H9 (cell line): ENCODE data around the gene MGST2. TPM values are rescaled to one million over a fixed set of nuclear protein-coding genes. Genes with fewer than 3 reads are reported as not detected.
A peak's percentile ranks its signal among the peaks of the same experiment; 100 is the strongest.

ENCODE experiments used
- DNase-seq: peaks from one replicate; pipeline ENCODE4 v3.0.0-alpha.2; 2017
- H2AFZ ChIP-seq: one replicate; pipeline ENCODE4 v1.6.1; 2013; ENCODE audit warnings: mild to moderate bottlenecking, low read length, control low read depth, moderate library complexity
- H2AK5ac ChIP-seq: 2 replicates; pipeline ENCODE4 v1.6.1; 2013; ENCODE audit warnings: low read length, control low read depth, mixed read lengths; ENCODE audit not compliant: insufficient read length
- H2BK120ac ChIP-seq: one replicate; pipeline ENCODE4 v1.6.1; 2013; ENCODE audit warnings: low read depth, mild to moderate bottlenecking, low read length, control low read depth, inconsistent platforms; ENCODE audit not compliant: poor library complexity, severe bottlenecking
- H2BK12ac ChIP-seq: 2 replicates; pipeline ENCODE4 v1.6.1; 2013; ENCODE audit warnings: low read length, control low read depth, mixed read lengths, low read depth; ENCODE audit not compliant: insufficient read length
- H2BK15ac ChIP-seq: 2 replicates; pipeline ENCODE4 v1.6.1; 2013; ENCODE audit warnings: low read depth, low read length, control low read depth
- H2BK20ac ChIP-seq: one replicate; pipeline ENCODE4 v1.6.1; 2013; ENCODE audit warnings: low read depth, mild to moderate bottlenecking, low read length, control low read depth, inconsistent platforms; ENCODE audit not compliant: poor library complexity, severe bottlenecking
- H2BK5ac ChIP-seq: 2 replicates; pipeline ENCODE4 v1.6.1; 2013; ENCODE audit warnings: low read length, control low read depth, mixed read lengths; ENCODE audit not compliant: insufficient read length
- H3K14ac ChIP-seq: 2 replicates; pipeline ENCODE4 v1.6.1; 2013; ENCODE audit warnings: low read length, control low read depth; ENCODE audit not compliant: insufficient read depth
- H3K18ac ChIP-seq: 2 replicates; pipeline ENCODE4 v1.6.1; 2013; ENCODE audit warnings: low read depth, mild to moderate bottlenecking, mixed read lengths, low read length, control low read depth; ENCODE audit not compliant: insufficient read length
- H3K23ac ChIP-seq: 2 replicates; pipeline ENCODE4 v1.6.1; 2013; ENCODE audit warnings: low read length, control low read depth, mixed read lengths, low read depth; ENCODE audit not compliant: insufficient read length
- H3K23me2 ChIP-seq: 2 replicates; pipeline ENCODE4 v1.6.1; 2013; ENCODE audit warnings: low read depth, mild to moderate bottlenecking, mixed read lengths, low read length, control low read depth; ENCODE audit not compliant: insufficient read length, poor library complexity, severe bottlenecking
- H3K27ac ChIP-seq: 2 replicates; pipeline ENCODE4 v1.5.1; 2013; ENCODE audit warnings: low read length, control low read depth, mixed read lengths, low read depth; ENCODE audit not compliant: insufficient read length
- H3K27me3 ChIP-seq: 2 replicates; pipeline ENCODE4 v1.6.1; 2013; ENCODE audit warnings: low read length, control low read depth, inconsistent platforms; ENCODE audit not compliant: insufficient read depth
- H3K4ac ChIP-seq: 2 replicates; pipeline ENCODE4 v1.6.1; 2013; ENCODE audit warnings: low read depth, mild to moderate bottlenecking, control low read depth, inconsistent platforms, low read length, moderate library complexity
- H3K4me1 ChIP-seq: 2 replicates; pipeline ENCODE4 v1.6.1; 2013; ENCODE audit warnings: low read length, control low read depth, inconsistent platforms; ENCODE audit not compliant: insufficient read depth
- H3K4me2 ChIP-seq: 2 replicates; pipeline ENCODE4 v1.6.1; 2013; ENCODE audit warnings: low read length, control low read depth, mixed read lengths; ENCODE audit not compliant: insufficient read length, insufficient read depth
- H3K56ac ChIP-seq: 2 replicates; pipeline ENCODE4 v1.6.1; 2013; ENCODE audit warnings: low read depth, mild to moderate bottlenecking, mixed read lengths, low read length, control low read depth; ENCODE audit not compliant: insufficient read length
- H3K79me1 ChIP-seq: 2 replicates; pipeline ENCODE4 v1.6.1; 2013; ENCODE audit warnings: low read depth, mild to moderate bottlenecking, moderate library complexity, low read length, control low read depth, inconsistent platforms; ENCODE audit not compliant: insufficient read depth, poor library complexity, severe bottlenecking
- H3K79me2 ChIP-seq: 2 replicates; pipeline ENCODE4 v1.6.1; 2013; ENCODE audit warnings: low read length, control low read depth, inconsistent platforms; ENCODE audit not compliant: insufficient read depth
- H3K9ac ChIP-seq: 2 replicates; pipeline ENCODE4 v1.6.1; 2013; ENCODE audit warnings: low read length, control low read depth, mixed read lengths; ENCODE audit not compliant: insufficient read length; ENCODE audit errors: extremely low read depth
- H3K9me3 ChIP-seq: one replicate; pipeline ENCODE4 v1.6.1; 2013; ENCODE audit warnings: low read depth, low read length, inconsistent platforms; ENCODE audit not compliant: control insufficient read depth
- H3T11ph ChIP-seq: one replicate; pipeline ENCODE4 v1.6.1; 2013; ENCODE audit warnings: mild to moderate bottlenecking, low read length, control low read depth, inconsistent platforms
- H4K20me1 ChIP-seq: one replicate; pipeline ENCODE4 v1.6.1; 2013; ENCODE audit not compliant: control insufficient read depth, insufficient read length, insufficient read depth
- H4K5ac ChIP-seq: 2 replicates; pipeline ENCODE4 v1.6.1; 2013; ENCODE audit warnings: low read depth, mild to moderate bottlenecking, mixed read lengths, low read length, control low read depth; ENCODE audit not compliant: insufficient read length
- H4K8ac ChIP-seq: replicated peaks from 2 replicates; pipeline ENCODE4 v1.6.1; 2013; ENCODE audit warnings: low read length, control low read depth, mixed read lengths, low read depth; ENCODE audit not compliant: insufficient read length
- H4K91ac ChIP-seq: 2 replicates; pipeline ENCODE4 v1.6.1; 2013; ENCODE audit warnings: low read depth, mild to moderate bottlenecking, moderate library complexity, mixed read lengths, low read length, control low read depth; ENCODE audit not compliant: insufficient read length
- H3K27ac Mint-ChIP-seq, 3 experiments: 2 replicates in 2 of 3; 3 replicates in 1 of 3; pipeline ENCODE4 v1.8.0; 2020 to 2021; ENCODE audit warnings: mixed read lengths in 3 of 3, mild to moderate bottlenecking in 1 of 3, moderate library complexity in 1 of 3
- H3K27me3 Mint-ChIP-seq: 2 replicates; pipeline ENCODE4 v1.8.0; 2021; ENCODE audit warnings: low read depth, mild to moderate bottlenecking, moderate library complexity, mixed read lengths
- H3K36me3 Mint-ChIP-seq, 3 experiments: 2 replicates in 2 of 3; 3 replicates in 1 of 3; pipeline ENCODE4 v1.8.0; 2020 to 2021; ENCODE audit warnings: low read depth in 3 of 3, mixed read lengths in 3 of 3; ENCODE audit not compliant: insufficient read depth in 1 of 3
- H3K4me1 Mint-ChIP-seq, 2 experiments: 2 replicates each; pipeline ENCODE4 v1.8.0; 2020; ENCODE audit warnings: mixed read lengths in 2 of 2
- H3K4me3 Mint-ChIP-seq, 2 experiments: 2 replicates in 1 of 2; 3 replicates in 1 of 2; pipeline ENCODE4 v1.8.0; 2020 to 2021; ENCODE audit warnings: mild to moderate bottlenecking in 2 of 2, mixed read lengths in 2 of 2, moderate library complexity in 1 of 2
- H3K9me3 Mint-ChIP-seq, 2 experiments: 2 replicates in 1 of 2; 3 replicates in 1 of 2; pipeline ENCODE4 v1.8.0; 2020; ENCODE audit warnings: mild to moderate bottlenecking in 2 of 2, mixed read lengths in 2 of 2, moderate library complexity in 1 of 2
- CTCF ChIP-seq: fragments of 200-600 bp; sonication (generic); conservative IDR thresholded peaks from 3 replicates; pipeline ENCODE4 v1.8.0; 2021; ENCODE audit warnings: antibody characterized with exemption, mild to moderate bottlenecking
- WGBS: extraction: QIAGEN DNeasy Blood & Tissue Kit; methylation state at CpG from one replicate; pipeline ENCODE4 v1.1.7; 2013; ENCODE audit warnings: missing lambda C conversion rate, low lambda C conversion rate, mixed read lengths; ENCODE audit not compliant: insufficient read length; ENCODE audit errors: extremely low coverage; 5-methylcytosine and 5-hydroxymethylcytosine counted together
- total RNA-seq: library from RNA; stranded (reverse); gene quantifications from 2 replicates; pipeline ENCODE4 v1.2.1, GENCODE V29; 2021

MGST2 gene
- total RNA-seq, 1 experiment from 2014 or later = 6.4 TPM

- H3K9me3 Mint-ChIP-seq = peaks cover 5 to 6% of the 10 kb centered on the region in 2 experiments; a peak in 4 of 5 replicates
- Histone ChIP-seq H3K14ac (no peak overlapping the region), H3K4me2 (peak overlapping the region; percentile 63), H3K79me1 (no peaks in the 10 kb centered on the region), H2BK5ac (no peak overlapping the region), H3K27me3 (peaks cover 5% of the 10 kb centered on the region; the same call in 1 of the 2 replicates), H4K91ac (no peak overlapping the region), H3K27ac (no peak overlapping the region), H3K79me2 (no peaks in the 10 kb centered on the region; the same call in 1 of the 2 replicates), H3K56ac (no peak overlapping the region), H2BK20ac (no peak overlapping the region), H3K9me3 (no peaks in the 10 kb centered on the region), H3K18ac (no peak overlapping the region), H2BK120ac (no peak overlapping the region), H3K9ac (no peak overlapping the region), H3K23ac (no peak overlapping the region), H3K4ac (no peak overlapping the region), H4K8ac (no peak overlapping the region), H2AK5ac (no peak overlapping the region), H2AFZ (no peak overlapping the region), H4K5ac (no peak overlapping the region), H4K20me1 (no peaks in the 10 kb centered on the region), H2BK12ac (no peak overlapping the region), H3K4me1 (peaks cover 2% of the 10 kb centered on the region; the same call in 1 of the 2 replicates), H3K23me2 (no peaks in the 10 kb centered on the region), H2BK15ac (no peak overlapping the region), H3T11ph (no peak overlapping the region)
- peaks cover 20 to 25% of the 10 kb centered on the region in 2 experiments for H3K4me1 Mint-ChIP-seq
- H3K36me3 Mint-ChIP-seq = peaks cover 0 to 4% (median 2%) of the 10 kb centered on the region in 3 experiments; a peak in 4 of 7 replicates
- H3K4me3 Mint-ChIP-seq = peak overlapping the region in 1 of 2 experiments; percentile 61; a peak in 1 of 5 replicates
- DNase-seq = no peak
- WGBS = no CpG with 5 or more reads among the region's 17 CpGs
- no peak for TF ChIP-seq CTCF
- peak overlapping the region in 1 of 3 experiments; percentile 74; a peak in 1 of 7 replicates for H3K27ac Mint-ChIP-seq
- peaks cover 90% of the 10 kb centered on the region for H3K27me3 Mint-ChIP-seq
Observed at GRCh38 chr4:139633195-139633594, 32.4 kb upstream of the MGST2 start.
